GM11168 (cell line): ENCODE results near the gene CFAP73.

ENCODE experiments used
- in situ Hi-C: fragments of 300-500 bp; cut with MboI; formaldehyde crosslinking; loops from one replicate; pipeline ENCODE4 v1.12.0; 2022; ENCODE audit warnings: low sequenced_read_pairs; ENCODE audit not compliant: unreplicated experiment

Gene CFAP73

DNA sequence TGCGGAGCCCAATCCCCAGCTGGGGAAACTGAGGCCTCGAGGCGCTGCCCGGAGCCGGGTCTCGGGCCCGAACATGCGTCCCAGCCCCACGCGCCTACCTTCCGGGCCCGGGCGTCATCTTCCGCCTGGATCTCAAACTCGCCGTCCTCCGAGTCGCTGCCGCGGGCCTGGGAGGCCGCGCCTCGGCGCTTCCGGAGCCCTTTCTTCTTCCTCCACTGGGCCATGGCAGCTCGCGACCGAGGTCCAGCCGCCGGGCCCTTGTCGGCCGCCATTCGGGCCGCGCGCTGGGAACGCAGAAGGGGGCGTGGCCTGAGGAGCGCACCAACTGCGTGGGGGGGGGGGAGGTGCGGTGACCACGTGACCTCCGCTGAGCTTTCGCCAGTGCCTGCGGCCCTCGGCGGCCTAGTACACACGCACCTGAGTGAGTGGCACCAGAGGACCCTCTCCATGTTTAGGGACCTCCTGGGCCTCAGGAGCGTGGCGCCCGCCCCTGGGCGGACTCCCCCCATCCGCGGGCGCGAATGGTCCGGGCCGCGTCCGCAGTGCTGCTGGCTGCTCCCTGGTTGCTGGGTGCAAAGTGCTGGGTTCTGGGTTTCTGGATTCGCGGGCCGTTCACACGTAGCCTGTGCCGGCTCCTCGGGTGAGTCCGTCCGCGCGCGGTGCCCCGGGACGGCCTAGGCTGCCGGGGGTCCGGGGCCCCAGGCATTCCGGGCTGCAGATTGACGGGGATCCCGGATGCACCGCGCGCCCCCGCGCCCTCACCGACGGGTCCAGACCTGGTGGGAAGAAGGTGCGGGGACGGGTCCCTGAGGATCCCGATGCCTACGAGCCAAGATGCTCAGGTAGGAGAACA lies 35.9 kb downstream of the CFAP73 start, which contains the start of the genes DDX54 and RITA1:
Gene DDX54, minus strand, starts transcription at position 299 of the 853 bp plus-strand sequence. Its CDS starts 27 bp downstream, at position 272.
Gene RITA1, plus strand, starts transcription at position 542 of the 853 bp plus-strand sequence. CDS start 1,026 bp downstream, outside the sequence.
- in situ Hi-C loops: no loop called here

DNA sequence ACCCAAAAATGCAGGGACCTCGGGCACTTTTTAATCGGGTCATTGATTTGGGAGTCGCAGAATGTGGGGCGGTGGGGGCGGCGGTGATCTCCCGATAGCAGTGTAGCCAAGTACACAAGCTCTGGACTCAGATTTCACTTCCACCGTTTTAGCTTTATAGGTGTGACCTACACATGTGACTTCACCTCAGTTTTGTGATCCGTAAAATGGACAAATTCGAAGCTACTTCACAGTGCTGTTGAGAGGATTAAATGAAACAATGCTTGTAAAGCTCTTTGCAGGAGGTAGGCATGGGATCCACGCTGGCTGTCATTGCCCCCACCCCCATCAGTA lies 36.5 kb downstream of the CFAP73 start:
- in situ Hi-C loops: no loop called here

DNA sequence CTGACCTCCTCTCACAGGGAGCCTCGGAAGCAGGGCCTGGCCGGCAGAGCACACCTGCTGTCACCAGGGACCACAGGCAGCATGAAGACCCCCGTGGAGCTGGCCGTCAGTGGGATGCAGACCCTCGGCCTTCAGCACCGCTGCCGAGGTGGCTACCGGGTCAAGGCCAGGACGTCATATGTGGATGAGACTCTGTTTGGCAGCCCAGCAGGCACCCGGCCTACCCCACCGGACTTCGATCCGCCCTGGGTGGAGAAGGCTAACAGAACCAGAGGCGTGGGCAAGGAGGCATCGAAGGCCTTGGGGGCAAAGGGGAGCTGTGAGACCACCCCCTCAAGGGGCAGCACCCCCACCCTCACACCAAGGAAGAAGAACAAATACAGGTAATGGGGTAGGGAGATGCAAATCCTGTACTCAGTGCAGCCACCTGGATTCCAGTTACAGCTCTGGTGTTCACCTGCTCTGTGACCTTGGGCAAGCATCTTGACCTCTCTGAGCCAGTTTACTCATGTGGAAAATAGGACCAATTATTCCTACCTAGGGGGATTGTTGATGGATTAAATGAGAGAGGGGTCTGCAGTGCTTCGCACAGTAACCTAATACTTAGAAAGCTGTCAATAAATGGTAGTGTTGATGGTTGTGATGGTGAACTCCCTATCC lies 37.3 kb downstream of the CFAP73 start:
- in situ Hi-C loops: no loop called here

DNA sequence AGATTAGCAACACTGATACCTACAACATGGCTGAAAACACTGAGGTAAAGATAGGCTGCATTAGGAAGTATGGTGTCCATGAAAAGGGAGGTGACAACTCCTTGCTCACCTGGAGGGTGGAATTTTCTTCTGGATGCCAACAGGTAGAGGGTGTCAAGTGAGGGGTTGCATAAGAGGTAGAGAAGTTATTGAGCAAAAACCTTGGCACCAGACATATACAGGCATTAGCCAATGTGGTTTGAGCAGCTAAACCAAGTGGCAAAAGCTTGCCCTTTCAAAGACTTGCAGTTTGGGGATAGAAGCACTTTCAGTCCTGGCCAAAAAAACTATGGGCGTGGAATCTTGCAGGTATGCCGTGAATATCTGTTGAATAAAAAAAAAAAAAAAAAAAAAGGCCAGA lies 39.8 kb downstream of the CFAP73 start:
- in situ Hi-C loops: no loop called here

DNA sequence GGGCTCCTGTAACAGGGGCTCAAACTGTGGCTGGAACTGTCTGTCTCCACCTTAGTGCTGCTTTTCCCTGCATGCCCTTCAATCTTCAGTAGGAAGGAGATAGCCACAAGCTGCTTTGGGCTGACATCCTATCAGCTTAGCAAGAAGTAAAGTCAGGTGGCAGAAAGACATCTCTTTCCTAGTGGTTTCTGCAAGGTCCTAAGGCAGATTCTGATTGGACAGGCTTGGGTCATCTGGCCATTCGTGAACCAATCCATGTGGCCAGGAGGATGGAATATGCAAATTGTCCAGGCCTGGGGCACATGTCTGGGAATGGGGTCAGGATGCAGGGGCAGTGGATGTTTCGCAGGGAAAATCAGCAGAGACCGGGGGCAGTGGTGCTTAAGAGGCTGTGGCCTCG lies 41.2 kb downstream of the CFAP73 start:
- in situ Hi-C loops: loop anchor here (10.0 kb wide), 1 partner anchor 234 kb away; the partner anchor contains the start of gene SDSL

DNA sequence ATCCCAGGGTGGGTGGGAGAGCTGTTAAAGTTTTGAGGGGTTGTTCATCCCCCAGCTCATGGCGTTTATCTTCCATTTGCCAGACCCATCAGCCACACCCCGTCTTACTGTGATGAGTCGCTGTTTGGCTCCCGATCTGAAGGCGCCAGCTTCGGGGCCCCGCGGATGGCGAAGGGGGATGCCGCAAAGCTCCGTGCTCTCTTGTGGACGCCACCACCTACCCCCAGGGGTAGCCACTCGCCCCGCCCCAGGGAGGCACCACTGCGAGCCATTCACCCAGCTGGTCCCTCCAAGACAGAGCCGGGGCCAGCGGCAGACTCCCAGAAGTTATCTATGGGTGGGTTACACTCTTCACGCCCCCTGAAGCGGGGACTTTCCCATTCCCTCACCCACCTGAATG lies 41.7 kb downstream of the CFAP73 start:
- in situ Hi-C loops: loop anchor here (10.0 kb wide), 1 partner anchor 234 kb away; the partner anchor contains the start of gene SDSL

DNA sequence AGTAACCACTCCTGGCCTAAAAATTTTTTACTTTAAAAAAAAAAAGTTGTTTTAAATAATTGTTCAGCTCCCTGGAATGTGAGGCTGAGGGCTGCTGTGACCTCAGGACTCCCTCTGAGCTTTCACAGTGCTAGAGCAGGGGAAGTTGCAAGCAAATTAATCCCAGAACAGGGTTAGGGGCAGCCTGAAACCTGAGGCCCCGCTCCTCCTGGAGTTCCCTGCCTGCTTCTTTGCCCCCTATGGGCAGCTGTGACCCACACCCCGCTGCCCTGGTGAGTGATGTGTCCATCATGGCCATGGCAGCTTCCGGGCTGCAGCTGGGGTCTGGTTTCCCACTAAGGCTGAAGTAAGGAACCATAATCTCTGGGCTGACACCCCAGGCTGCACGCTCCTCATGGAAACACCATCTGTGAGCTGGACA lies 45.5 kb downstream of the CFAP73 start:
- in situ Hi-C loops: loop anchor here (10.0 kb wide), 1 partner anchor 230 kb away; the partner anchor contains the start of gene SDSL

DNA sequence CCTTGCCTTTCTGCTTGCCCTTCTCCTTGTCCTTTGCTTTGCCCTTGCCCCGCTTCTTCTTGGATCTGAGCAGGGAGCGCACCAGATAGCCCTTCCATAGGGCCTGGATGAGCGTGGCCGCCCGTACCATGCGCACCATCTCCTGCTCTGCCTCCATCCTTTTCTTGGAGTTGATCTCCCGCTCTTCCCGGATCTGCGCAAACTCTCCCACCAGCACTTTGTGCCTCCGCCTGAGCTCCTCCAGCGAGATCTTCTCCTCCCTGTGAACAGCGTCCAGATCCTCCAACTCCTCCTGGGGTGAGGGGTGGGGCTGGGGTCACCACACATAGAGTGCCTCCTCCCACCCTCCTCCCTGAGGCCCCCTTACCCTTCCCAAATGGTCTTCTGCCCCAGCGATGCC lies 46.1 kb downstream of the CFAP73 start:
- in situ Hi-C loops: loop anchor here (10.0 kb wide), 1 partner anchor 229 kb away; the partner anchor contains the start of gene SDSL

DNA sequence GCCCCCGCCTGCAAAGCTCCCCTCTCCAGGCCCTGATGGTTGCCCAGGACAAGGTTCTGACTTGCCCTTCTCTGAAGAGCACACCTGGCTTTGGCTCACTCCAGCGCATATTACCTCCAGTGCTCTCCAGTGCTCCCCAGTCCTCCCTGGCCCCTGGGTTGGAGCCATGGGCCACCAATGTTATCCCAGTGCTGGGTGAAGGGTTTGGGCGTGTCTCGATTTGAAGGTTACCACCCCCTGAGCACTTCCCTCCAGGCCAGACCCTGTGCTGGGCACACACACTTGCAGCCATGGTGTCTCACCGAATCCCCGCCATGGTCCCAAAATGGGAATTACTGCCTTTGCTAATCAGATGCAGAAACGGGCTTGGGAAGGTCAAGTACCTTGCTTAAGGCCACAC lies 47.1 kb downstream of the CFAP73 start:
- in situ Hi-C loops: loop anchor here (10.0 kb wide), 1 partner anchor 228 kb away; the partner anchor contains the start of gene SDSL

DNA sequence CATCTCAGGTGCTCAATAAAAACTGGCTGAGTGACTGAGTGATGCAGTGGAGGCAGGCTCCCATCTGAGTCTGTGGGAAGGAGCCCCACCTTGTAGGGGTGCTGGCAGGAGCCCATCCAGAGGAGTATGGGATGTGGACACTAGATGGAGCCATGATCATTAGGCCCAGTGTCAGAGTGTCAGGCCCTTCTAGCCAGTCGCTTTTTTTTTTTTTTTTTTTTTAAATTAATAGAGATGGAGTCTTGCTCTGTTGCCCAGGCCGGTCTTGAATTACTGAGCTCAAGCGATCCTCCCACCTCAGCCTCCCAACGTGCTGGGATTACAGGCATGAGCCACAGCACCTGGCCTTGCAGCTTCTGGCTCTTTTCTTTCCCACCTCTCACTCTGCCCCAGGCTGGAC lies 47.5 kb downstream of the CFAP73 start:
- in situ Hi-C loops: loop anchor here (10.0 kb wide), 1 partner anchor 228 kb away; the partner anchor contains the start of gene SDSL

DNA sequence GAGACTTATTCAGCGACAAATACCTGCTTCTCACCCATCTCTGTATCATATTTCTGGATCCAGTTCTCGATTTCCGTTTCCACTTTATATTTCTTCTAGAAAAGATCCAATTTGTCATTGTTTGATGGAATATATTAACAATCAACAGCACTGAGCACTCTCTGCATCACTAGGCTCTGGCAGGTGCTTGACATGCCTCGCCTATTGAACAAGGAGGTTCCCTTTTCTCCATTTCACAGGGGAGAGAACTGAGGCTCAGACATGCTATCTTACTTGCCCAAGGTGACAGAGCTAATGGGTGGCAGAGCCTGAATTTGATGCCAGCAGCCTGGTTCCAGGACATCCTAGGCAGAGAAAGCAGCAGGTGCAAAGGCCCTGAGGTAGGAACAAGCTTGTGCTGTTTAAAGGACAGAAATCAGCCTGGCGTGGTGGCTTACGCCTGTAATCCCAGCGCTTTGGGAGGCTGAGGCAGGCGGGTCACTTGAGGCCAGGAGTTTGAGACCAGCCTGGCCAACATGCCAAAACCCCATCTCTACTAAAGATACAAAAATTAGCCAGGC lies 48.1 kb downstream of the CFAP73 start:
- in situ Hi-C loops: loop anchor here (10.0 kb wide), 1 partner anchor 227 kb away; the partner anchor contains the start of gene SDSL

DNA sequence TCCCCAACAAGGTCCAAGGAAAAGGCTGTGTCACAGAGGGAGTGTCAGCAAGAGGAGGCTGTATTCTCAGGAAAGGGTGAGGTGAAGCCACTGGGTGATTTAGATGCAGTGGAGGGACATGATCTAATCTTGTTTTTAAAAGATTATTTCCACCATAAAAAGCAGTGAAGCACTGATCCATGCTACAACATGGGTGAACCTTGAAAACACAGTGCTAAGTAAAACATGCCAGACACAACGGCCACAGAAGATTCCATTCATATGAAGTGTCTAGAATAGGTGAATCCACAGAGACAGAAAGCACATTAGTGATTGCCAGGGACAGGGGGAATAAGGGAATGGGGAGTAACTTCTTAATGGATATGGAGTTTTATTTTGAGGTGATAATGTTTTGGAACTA lies 48.8 kb downstream of the CFAP73 start:
- in situ Hi-C loops: loop anchor here (10.0 kb wide), 1 partner anchor 227 kb away; the partner anchor contains the start of gene SDSL

DNA sequence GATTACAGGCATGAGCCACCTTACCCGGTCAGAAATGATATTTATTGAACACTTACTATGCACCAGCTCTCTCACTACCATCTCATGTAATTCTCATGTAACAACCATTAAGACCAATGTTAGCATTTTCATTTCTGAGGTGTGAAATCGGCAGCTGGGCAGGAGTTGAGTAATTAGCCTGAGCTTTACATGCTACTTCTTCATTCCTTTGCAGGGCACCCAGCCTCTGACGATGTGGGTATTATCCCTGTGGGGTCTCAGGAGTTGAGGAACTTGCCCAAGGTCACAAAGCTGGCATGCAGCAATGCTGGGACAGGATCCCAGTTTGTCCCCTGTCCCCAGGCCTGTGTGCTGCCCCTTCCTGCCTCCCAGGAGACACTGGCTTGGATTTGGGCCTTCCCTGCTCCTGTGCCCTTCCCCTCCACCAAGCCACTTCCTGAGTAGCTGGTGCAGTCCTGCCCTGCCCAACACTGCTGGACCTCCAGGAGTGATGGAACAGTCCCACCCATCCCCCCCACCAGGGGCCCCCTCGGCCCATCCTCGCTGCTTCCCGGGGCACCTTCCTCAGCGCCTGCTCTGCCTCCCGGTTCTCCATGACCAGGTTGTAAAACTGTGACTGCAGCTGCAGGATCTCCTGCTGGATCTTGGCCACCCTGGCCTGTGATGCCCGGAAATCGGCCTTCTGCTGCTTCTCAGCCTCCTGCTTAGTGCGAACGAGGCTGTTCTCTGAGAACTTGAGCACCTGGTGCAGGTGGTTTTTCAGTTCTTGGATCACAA lies 50.7 kb downstream of the CFAP73 start:
- in situ Hi-C loops: no loop called here

DNA sequence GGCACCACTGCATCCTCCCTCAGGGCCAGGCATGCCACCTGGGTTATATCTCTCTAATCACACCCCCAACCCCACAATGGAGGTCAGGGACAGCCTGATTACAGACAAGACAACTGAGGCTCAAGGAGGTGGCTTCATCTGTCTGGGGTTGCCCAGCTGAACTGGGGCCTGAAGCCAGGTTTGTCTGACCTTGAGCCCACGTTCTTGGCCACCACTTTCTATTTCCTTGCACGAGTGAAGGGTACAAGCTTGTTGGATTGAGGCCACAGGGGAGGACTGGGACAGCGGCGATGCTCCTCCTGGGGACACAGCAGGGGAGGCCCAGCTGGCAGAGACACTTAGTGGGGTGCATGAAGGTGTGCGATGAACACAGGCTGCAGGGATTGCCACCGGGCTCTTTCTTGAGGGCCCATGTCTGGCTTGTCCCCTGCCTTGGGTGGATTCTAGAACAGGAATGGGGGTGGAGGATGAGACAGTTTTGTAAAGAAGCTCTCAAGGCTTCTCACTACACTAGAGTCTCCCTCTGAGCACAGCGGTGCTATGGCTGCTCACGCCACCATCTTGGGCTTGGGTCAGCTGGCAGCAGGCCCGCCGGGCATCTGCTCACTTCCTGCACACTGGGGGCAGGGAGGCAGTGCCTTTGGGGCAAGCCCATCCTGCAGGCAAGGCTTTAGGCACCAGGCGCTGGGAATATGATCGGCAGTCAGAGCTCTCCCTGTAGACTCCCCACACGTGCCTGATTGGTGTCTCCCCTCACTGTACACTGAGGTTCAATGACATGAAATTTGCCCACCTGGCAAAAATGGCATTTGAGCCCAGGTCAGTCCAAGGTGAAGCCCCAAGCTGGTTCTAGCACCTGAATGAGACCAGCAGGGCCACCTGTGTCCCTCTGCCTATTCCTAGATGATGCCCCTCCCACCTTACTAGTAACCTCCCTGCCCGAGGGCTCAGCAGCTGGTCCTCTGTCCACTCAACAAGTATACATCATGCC lies 52.0 kb downstream of the CFAP73 start:
- in situ Hi-C loops: no loop called here

DNA sequence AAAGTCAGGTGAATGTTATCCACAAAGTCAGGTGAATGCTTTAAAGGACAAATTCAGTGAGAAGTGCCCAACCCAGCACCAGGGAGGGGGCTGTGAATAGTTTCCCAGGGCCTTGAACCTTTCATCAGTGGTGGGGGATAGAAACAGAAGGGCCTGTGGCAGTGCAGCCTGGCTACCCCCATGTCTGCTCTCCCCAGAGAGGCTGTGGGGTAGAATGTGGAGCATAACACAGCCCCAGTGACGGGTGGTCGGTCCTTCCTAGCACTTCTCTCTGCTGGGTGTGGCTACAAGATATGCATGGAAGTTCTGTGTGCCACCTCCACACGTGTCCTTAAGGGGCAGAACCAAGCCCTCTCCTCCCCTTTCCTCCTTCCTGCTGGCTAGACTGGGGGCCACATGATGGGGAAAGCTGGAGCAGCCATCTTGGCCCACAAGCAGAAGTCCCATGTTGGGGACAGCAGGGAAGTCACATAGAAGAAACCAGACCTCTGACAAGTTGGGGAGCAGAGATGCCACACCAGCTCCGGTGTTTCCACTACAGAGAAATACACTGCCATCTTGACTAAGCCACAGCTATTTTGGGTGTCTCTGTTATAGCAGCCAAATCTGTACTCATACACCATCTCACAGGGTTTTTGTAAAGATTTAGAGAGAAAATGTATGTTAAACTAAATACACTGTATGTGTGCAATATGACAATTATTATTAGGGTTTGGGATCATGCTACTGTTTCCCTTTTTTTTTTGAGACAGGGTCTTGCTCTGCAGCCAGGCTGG lies 53.0 kb downstream of the CFAP73 start:
- in situ Hi-C loops: no loop called here

DNA sequence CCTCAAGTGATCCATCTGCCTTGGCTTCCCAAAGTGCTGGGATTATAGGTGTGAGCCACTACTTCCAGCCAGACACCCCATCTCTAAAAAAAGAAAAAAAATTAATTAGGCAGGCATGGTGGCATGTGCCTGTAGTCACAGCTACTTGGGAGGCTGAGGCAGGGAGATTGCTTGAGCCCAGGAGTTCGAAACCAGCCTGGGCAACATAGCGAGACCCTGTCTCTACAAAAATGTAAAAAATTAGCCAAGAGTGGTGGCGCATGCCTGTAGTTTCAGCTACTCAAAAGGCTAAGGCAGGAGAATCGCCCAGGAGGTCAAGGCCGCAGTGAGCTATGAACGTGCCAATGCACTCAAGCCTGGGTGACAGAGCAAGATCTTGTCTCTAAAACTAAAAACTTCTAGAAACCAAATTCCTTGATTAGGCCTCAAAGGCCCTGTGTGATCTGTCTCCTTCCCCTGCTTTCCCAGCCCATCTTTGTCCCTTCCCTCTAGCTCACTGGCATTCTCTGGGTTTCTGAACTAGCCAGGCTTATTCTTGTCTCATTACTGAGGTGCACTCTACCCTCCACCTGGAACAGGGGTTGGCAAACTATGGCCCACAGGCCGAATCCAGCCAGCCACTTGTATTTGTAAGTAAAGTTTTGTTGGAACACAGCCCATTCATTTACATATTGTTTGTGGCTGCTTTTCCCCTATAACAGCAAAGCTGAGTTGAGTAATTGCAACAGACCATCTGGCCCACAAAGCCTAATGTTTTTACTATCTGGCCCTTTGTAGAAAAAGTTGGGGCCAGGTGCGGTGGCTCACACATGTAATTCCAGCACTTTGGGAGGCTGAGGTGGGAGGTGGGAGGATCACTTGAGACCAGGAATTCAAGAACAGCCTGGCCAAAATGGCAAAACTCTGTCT lies 54.6 kb downstream of the CFAP73 start:
- in situ Hi-C loops: no loop called here

DNA sequence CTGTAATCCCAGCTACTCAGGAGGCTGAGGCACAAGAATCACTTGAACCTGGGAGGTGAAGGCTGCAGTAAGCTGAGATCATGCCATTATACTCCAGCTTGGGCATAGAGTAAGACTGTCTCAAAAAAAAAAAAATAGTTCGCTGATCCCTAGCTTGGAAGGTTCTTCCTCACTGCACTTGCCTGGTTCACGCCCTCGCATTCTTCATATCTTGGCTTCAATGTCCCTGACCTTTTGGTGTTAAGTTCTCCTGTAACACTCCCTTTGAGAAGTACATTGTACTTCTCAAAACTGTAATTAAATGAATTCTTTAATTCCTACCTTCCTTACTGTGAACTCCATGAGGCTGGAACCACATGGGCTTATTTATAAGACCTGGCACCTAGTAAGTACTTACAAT lies 55.3 kb downstream of the CFAP73 start:
- in situ Hi-C loops: no loop called here
